Liver (tissue), 9 donors: ENCODE measurements around the gene CYP17A1. TPM values are rescaled to one million over a fixed set of nuclear protein-coding genes. Genes with fewer than 3 reads are reported as not detected.
A peak's percentile ranks its signal among the peaks of the same experiment; 100 is the strongest.

Experiments used
- DNase-seq: peaks from one replicate; pipeline ENCODE4 v3.0.0-alpha.2; 2017; ENCODE audit warnings: low spot score
- H3K27ac ChIP-seq, 2 donors: one replicate each; pipeline ENCODE4 v1.7.0; 2013; ENCODE audit warnings: inconsistent platforms in 2 of 2, low read length in 2 of 2, control low read depth in 1 of 2, low read depth in 1 of 2, mild to moderate bottlenecking in 1 of 2
- H3K27me3 ChIP-seq, 4 donors: one replicate each; pipeline versions ENCODE4 v1.6.1 to v1.7.0; 2013; ENCODE audit warnings: low read length in 3 of 4, inconsistent platforms in 1 of 4, mild to moderate bottlenecking in 1 of 4, moderate library complexity in 1 of 4; ENCODE audit not compliant: control insufficient read depth in 4 of 4, insufficient read depth in 4 of 4
- H3K36me3 ChIP-seq, 4 donors: one replicate each; pipeline versions ENCODE4 v1.6.1 to v1.7.0; 2013; ENCODE audit warnings: low read length in 3 of 4, mild to moderate bottlenecking in 3 of 4, low read depth in 1 of 4, moderate library complexity in 1 of 4; ENCODE audit not compliant: control insufficient read depth in 4 of 4, insufficient read depth in 3 of 4
- H3K4me1 ChIP-seq, 4 donors: one replicate each; pipeline versions ENCODE4 v1.6.1 to v1.7.0; 2013; ENCODE audit warnings: low read length in 3 of 4, mild to moderate bottlenecking in 3 of 4, moderate library complexity in 1 of 4; ENCODE audit not compliant: control insufficient read depth in 4 of 4, insufficient read depth in 4 of 4
- H3K4me3 ChIP-seq, 3 donors: one replicate each; pipeline versions ENCODE4 v1.6.1 to v1.7.0; 2013; ENCODE audit warnings: low read length in 3 of 3, control low read depth in 1 of 3, low read depth in 1 of 3, mild to moderate bottlenecking in 1 of 3
- H3K9ac ChIP-seq, 2 donors: one replicate each; pipeline ENCODE4 v1.7.0; 2013; ENCODE audit warnings: low read length in 2 of 2, mild to moderate bottlenecking in 2 of 2, moderate library complexity in 2 of 2, control low read depth in 1 of 2, low read depth in 1 of 2
- H3K9me3 ChIP-seq, 4 donors: one replicate each; pipeline versions ENCODE4 v1.6.1 to v1.7.0; 2013; ENCODE audit warnings: low read length in 3 of 4; ENCODE audit not compliant: control insufficient read depth in 4 of 4
- EGR1 ChIP-seq, 2 donors: IDR thresholded peaks; 2 replicates each; pipeline ENCODE4 v1.6.1; 2016 to 2018; ENCODE audit warnings: antibody characterized with exemption in 2 of 2, low read depth in 2 of 2
- FOXA1 ChIP-seq: IDR thresholded peaks from 2 replicates; pipeline ENCODE4 v1.6.1; 2016; ENCODE audit warnings: antibody characterized with exemption
- FOXA2 ChIP-seq: IDR thresholded peaks from 2 replicates; pipeline ENCODE4 v1.6.1; 2016; ENCODE audit warnings: antibody characterized with exemption
- GABPA ChIP-seq, 2 donors: IDR thresholded peaks in 1 of 2; conservative IDR thresholded peaks in 1 of 2; 2 replicates each; pipeline ENCODE4 v1.6.1; 2016; ENCODE audit warnings: antibody characterized with exemption in 2 of 2, mild to moderate bottlenecking in 1 of 2, moderate library complexity in 1 of 2
- HNF4A ChIP-seq, 2 donors: conservative IDR thresholded peaks; 2 replicates each; pipeline ENCODE4 v1.6.1; 2016; ENCODE audit warnings: antibody characterized with exemption in 2 of 2, mild to moderate bottlenecking in 2 of 2
- HNF4G ChIP-seq: IDR thresholded peaks from 2 replicates; pipeline ENCODE4 v1.6.1; 2016; ENCODE audit warnings: antibody characterized with exemption
- JUND ChIP-seq, 2 donors: IDR thresholded peaks; 2 replicates each; pipeline ENCODE4 v1.6.1; 2016; ENCODE audit warnings: antibody characterized with exemption in 2 of 2
- NR2F2 ChIP-seq: IDR thresholded peaks from 2 replicates; pipeline ENCODE4 v1.6.1; 2016; ENCODE audit warnings: antibody characterized with exemption
- RAD21 ChIP-seq, 2 donors: IDR thresholded peaks; 2 replicates each; pipeline ENCODE4 v1.6.1; 2016; ENCODE audit warnings: antibody characterized with exemption in 2 of 2, mild to moderate bottlenecking in 2 of 2
- RXRA ChIP-seq, 2 donors: IDR thresholded peaks; 2 replicates each; pipeline ENCODE4 v1.6.1; 2017 to 2018; ENCODE audit warnings: antibody characterized with exemption in 2 of 2, mild to moderate bottlenecking in 1 of 2
- SP1 ChIP-seq: IDR thresholded peaks from 2 replicates; pipeline ENCODE4 v1.6.1; 2018; ENCODE audit warnings: antibody characterized with exemption, mild to moderate bottlenecking
- YY1 ChIP-seq: IDR thresholded peaks from 2 replicates; pipeline ENCODE4 v1.6.1; 2016; ENCODE audit warnings: antibody characterized with exemption, mild to moderate bottlenecking
- WGBS: extraction: QIAGEN DNeasy Blood & Tissue Kit; methylation state at CpG from one replicate; pipeline ENCODE4 v1.1.7; 2013; 5-methylcytosine and 5-hydroxymethylcytosine counted together
- polyA plus RNA-seq, 2 donors: library from polyadenylated mRNA; stranded (reverse) in 1 of 2; unstranded in 1 of 2; fragments of 200-250 nt in 1 of 2; fragments of >200 nt in 1 of 2; fragmentation: Nextera tagmentation in 1 of 2; extraction: Ambion mirVana in 1 of 2; gene quantifications; one replicate each; pipeline versions ENCODE4 v1.2.1 to v1.2.3, GENCODE V29; 2013 to 2015
- total RNA-seq, 2 donors: library from RNA; depleted of rRNA; stranded (reverse); fragments of >200 nt; gene quantifications; one replicate each; pipeline ENCODE4 v1.2.3, GENCODE V29; 2014
- TF ChIP-seq, protein P1 (sequence below): fragments of 150-350 bp; IDR thresholded peaks from 2 replicates; pipeline ENCODE4 v1.5.1; 2017; ENCODE audit warnings: improper control_type of control experiment, low read depth, low read length; ENCODE audit not compliant: missing input control
- TF ChIP-seq, protein P2 (sequence below): IDR thresholded peaks from 2 replicates; pipeline ENCODE4 v1.6.1; 2016; ENCODE audit warnings: antibody characterized with exemption, mild to moderate bottlenecking
- TF ChIP-seq, protein P3 (sequence below): IDR thresholded peaks from 2 replicates; pipeline ENCODE4 v1.6.1; 2016; ENCODE audit warnings: antibody characterized with exemption
- TF ChIP-seq, protein P4 (sequence below): IDR thresholded peaks from 2 replicates; pipeline ENCODE4 v1.6.1; 2016; ENCODE audit warnings: antibody characterized with exemption
- TF ChIP-seq, protein P5 (sequence below): IDR thresholded peaks from 2 replicates; pipeline ENCODE4 v1.6.1; 2016; ENCODE audit warnings: antibody characterized with exemption
- donor health status: healthy.
- donor health status: healthy.
- donor health status: healthy.
- donor health status: healthy.
- donor health status: healthy.

CYP17A1 gene
- total and polyA plus RNA-seq, 4 donors: 0.16 to 13.1 (median 1.0) TPM; not detected in 1

DNA sequence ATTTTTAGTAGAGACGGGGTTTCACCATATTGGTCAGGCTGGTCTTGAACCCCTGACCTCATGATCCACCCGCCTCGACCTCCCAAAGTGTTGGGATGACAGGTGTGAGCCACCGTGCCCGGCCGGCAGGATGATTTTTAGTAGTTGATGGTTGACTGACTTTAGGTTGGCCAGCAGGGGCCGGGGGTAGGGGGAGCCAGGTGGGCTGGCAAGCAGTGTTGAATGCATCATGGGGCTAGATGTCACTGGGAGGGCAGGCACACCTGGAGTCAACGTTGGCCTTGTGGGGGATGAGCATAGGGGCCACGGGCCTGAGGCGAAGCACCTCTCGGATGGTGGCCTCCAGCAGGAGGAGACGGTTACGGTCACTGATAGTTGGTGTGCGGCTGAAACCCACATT, 5.0 kb downstream of the CYP17A1 start:
- H3K27me3 ChIP-seq: no peaks in the 10 kb centered on the region
- DNase-seq: no peak
- H3K4me1 ChIP-seq: peaks cover 0 to 9% (median 6%) of the 10 kb centered on the region in 4 donors
- no peaks in the 10 kb centered on the region for H3K9me3 ChIP-seq
- TF ChIP-seq EGR1 (IDR thresholded peaks at IDR 0.05; ENCODE audit: low read depth in 2 of 2): no peak
- no peak for TF ChIP-seq NR2F2
- TF ChIP-seq, protein P1, sequence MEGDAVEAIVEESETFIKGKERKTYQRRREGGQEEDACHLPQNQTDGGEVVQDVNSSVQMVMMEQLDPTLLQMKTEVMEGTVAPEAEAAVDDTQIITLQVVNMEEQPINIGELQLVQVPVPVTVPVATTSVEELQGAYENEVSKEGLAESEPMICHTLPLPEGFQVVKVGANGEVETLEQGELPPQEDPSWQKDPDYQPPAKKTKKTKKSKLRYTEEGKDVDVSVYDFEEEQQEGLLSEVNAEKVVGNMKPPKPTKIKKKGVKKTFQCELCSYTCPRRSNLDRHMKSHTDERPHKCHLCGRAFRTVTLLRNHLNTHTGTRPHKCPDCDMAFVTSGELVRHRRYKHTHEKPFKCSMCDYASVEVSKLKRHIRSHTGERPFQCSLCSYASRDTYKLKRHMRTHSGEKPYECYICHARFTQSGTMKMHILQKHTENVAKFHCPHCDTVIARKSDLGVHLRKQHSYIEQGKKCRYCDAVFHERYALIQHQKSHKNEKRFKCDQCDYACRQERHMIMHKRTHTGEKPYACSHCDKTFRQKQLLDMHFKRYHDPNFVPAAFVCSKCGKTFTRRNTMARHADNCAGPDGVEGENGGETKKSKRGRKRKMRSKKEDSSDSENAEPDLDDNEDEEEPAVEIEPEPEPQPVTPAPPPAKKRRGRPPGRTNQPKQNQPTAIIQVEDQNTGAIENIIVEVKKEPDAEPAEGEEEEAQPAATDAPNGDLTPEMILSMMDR: no peak
- no peak for TF ChIP-seq JUND (IDR thresholded peaks at IDR 0.05)
- TF ChIP-seq RXRA (IDR thresholded peaks at IDR 0.05): no peak
- TF ChIP-seq SP1: no peak
- TF ChIP-seq FOXA1: no peak
- TF ChIP-seq, protein P2, sequence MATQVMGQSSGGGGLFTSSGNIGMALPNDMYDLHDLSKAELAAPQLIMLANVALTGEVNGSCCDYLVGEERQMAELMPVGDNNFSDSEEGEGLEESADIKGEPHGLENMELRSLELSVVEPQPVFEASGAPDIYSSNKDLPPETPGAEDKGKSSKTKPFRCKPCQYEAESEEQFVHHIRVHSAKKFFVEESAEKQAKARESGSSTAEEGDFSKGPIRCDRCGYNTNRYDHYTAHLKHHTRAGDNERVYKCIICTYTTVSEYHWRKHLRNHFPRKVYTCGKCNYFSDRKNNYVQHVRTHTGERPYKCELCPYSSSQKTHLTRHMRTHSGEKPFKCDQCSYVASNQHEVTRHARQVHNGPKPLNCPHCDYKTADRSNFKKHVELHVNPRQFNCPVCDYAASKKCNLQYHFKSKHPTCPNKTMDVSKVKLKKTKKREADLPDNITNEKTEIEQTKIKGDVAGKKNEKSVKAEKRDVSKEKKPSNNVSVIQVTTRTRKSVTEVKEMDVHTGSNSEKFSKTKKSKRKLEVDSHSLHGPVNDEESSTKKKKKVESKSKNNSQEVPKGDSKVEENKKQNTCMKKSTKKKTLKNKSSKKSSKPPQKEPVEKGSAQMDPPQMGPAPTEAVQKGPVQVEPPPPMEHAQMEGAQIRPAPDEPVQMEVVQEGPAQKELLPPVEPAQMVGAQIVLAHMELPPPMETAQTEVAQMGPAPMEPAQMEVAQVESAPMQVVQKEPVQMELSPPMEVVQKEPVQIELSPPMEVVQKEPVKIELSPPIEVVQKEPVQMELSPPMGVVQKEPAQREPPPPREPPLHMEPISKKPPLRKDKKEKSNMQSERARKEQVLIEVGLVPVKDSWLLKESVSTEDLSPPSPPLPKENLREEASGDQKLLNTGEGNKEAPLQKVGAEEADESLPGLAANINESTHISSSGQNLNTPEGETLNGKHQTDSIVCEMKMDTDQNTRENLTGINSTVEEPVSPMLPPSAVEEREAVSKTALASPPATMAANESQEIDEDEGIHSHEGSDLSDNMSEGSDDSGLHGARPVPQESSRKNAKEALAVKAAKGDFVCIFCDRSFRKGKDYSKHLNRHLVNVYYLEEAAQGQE: no peak
- TF ChIP-seq HNF4A (conservative IDR thresholded peaks at IDR 0.05): no peak
- no peak for TF ChIP-seq FOXA2
- TF ChIP-seq, protein P3, sequence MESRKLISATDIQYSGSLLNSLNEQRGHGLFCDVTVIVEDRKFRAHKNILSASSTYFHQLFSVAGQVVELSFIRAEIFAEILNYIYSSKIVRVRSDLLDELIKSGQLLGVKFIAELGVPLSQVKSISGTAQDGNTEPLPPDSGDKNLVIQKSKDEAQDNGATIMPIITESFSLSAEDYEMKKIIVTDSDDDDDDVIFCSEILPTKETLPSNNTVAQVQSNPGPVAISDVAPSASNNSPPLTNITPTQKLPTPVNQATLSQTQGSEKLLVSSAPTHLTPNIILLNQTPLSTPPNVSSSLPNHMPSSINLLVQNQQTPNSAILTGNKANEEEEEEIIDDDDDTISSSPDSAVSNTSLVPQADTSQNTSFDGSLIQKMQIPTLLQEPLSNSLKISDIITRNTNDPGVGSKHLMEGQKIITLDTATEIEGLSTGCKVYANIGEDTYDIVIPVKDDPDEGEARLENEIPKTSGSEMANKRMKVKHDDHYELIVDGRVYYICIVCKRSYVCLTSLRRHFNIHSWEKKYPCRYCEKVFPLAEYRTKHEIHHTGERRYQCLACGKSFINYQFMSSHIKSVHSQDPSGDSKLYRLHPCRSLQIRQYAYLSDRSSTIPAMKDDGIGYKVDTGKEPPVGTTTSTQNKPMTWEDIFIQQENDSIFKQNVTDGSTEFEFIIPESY: no peak
- no peak for TF ChIP-seq RAD21 (IDR thresholded peaks at IDR 0.05)
- WGBS: 91% methylated on average over 14 of the region's 14 CpGs
- no peak overlapping the region for H3K4me3 ChIP-seq
- no peaks in the 10 kb centered on the region for H3K36me3 ChIP-seq
- no peak overlapping the region for H3K9ac ChIP-seq
- H3K27ac ChIP-seq: no peak overlapping the region

DNA sequence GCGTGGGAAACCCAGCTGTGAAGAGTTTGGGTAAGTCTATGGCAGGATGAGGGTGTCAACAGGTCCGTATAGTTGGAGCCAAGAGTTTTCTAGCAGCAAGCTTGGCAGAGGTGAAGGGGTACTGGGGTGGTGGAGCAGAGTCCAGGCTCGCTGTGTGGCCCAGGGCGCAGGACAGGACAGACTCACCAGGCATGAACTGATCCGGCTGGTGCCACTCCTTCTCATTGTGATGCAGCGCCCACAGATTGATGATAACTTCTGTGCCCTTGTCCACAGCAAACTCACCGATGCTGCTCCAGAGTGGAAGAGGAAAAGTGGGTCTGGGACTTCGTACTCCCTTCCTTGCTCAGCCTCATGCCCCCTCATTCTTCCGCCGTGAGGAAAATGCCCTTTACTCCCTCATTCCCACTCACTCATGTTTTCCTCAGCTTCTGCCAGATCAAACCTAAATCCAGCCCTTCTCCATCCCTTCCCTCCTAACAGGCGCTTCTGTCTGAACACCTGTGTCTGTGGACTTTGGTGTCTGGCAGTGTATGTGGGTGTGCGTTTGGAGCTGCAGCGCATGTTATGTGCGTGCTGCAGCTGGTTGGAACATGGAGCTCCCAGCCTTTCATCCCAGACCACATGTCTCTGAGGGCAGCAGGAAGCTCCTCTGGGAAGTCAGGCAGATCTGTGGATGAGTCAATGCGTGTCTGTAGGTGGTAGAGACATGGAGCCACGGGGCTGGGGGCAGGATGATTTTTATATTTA, 5.7 kb downstream of the CYP17A1 start:
- no peak overlapping the region for H3K9ac ChIP-seq
- no peaks in the 10 kb centered on the region for H3K9me3 ChIP-seq
- H3K27ac ChIP-seq: peak overlapping the region; percentile 42 to 76
- peak overlapping the region in 1 of 3 donors; percentile 5 for H3K4me3 ChIP-seq
- no peaks in the 10 kb centered on the region for H3K36me3 ChIP-seq
- no peaks in the 10 kb centered on the region for H3K27me3 ChIP-seq
- H3K4me1 ChIP-seq: peaks cover 0 to 9% (median 6%) of the 10 kb centered on the region in 4 donors
- DNase-seq: no peak
- 43% methylated on average over 16 of the region's 16 CpGs for WGBS
- TF ChIP-seq, protein P1: no peak
- no peak for TF ChIP-seq NR2F2
- peak; percentile 56 for TF ChIP-seq YY1
- TF ChIP-seq FOXA2: no peak
- TF ChIP-seq, protein P4, sequence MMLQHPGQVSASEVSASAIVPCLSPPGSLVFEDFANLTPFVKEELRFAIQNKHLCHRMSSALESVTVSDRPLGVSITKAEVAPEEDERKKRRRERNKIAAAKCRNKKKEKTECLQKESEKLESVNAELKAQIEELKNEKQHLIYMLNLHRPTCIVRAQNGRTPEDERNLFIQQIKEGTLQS: no peak
- peak in 1 of 2 donors; percentile 64 for TF ChIP-seq EGR1 (IDR thresholded peaks at IDR 0.05; ENCODE audit: low read depth in 2 of 2)
- TF ChIP-seq HNF4G: peak; percentile 84
- TF ChIP-seq RAD21 (IDR thresholded peaks at IDR 0.05): peak; percentile 41 to 65
- peak; percentile 88 for TF ChIP-seq SP1
- TF ChIP-seq, protein P5, sequence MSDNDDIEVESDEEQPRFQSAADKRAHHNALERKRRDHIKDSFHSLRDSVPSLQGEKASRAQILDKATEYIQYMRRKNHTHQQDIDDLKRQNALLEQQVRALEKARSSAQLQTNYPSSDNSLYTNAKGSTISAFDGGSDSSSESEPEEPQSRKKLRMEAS: peak; percentile 77
- TF ChIP-seq FOXA1: peak; percentile 14
- TF ChIP-seq GABPA (IDR thresholded peaks at IDR 0.05 in 1 of 2, conservative IDR thresholded peaks at IDR 0.05 in 1 of 2): no peak
